Stimulated activated CD8-positive, alpha-beta memory T cell treated with anti-CD3 and anti-CD28 coated beads, Interleukin-7, amount 100 ng/mL, for 4 hours (primary cell): Measurements from ENCODE around the gene ENPP6.
"Not testable (repeated sequence)": the region's sequence is repeated elsewhere in the genome, so short reads cannot be mapped to it uniquely, and the experiment has no call there.

ENCODE experiments used
- DNase-seq, 2 donors: peaks; one replicate each; pipeline ENCODE4 v3.0.0-alpha.2; 2020; ENCODE audit warnings: low read depth in 2 of 2

Gene ENPP6

GRCh38 chr4:184148738-184149637, 68.7 kb downstream of the ENPP6 start:
- DNase-seq: no peak

GRCh38 chr4:184147858-184148737, 69.6 kb downstream of the ENPP6 start:
- no peak for DNase-seq

- no peak for DNase-seq
These were observed 70.7 kb downstream of the ENPP6 start for GRCh38 chr4:184146951-184147350.

GRCh38 chr4:184145596-184145995, 72.1 kb downstream of the ENPP6 start:
- no peak for DNase-seq

GRCh38 chr4:184143770-184144564, 73.7 kb downstream of the ENPP6 start:
- DNase-seq: no peak

- DNase-seq: no peak
These were observed 75.3 kb downstream of the ENPP6 start for GRCh38 chr4:184142121-184143000.

- DNase-seq: not testable (repeated sequence)
These were observed 76.8 kb downstream of the ENPP6 start for GRCh38 chr4:184140901-184141300.

- no peak for DNase-seq
These were observed 81.1 kb downstream of the ENPP6 start for GRCh38 chr4:184136525-184136924.

- DNase-seq: no peak
These were observed 90.9 kb downstream of the ENPP6 start for GRCh38 chr4:184126800-184127199.

GRCh38 chr4:184122631-184123408, 94.9 kb downstream of the ENPP6 start:
- DNase-seq: no peak

- no peak for DNase-seq
These were observed 97.0 kb downstream of the ENPP6 start for GRCh38 chr4:184120549-184121127.

GRCh38 chr4:184117662-184118199, 99.9 kb downstream of the ENPP6 start:
- no peak for DNase-seq

- DNase-seq: no peak
These were observed 102.3 kb downstream of the ENPP6 start for GRCh38 chr4:184115399-184115798.

GRCh38 chr4:184114431-184114830, 103.2 kb downstream of the ENPP6 start:
- no peak for DNase-seq

GRCh38 chr4:184112006-184112550, 105.6 kb downstream of the ENPP6 start:
- DNase-seq: no peak

GRCh38 chr4:184111233-184111832, 106.3 kb downstream of the ENPP6 start:
- DNase-seq: no peak

- DNase-seq: no peak
These were observed 107.0 kb downstream of the ENPP6 start for GRCh38 chr4:184110452-184111224.

- DNase-seq: no peak
These were observed 109.6 kb downstream of the ENPP6 start for GRCh38 chr4:184108006-184108501.
